Fibroblast of skin of right quadriceps (primary cell): ENCODE data around the gene TACC2.
A peak's percentile ranks its signal among the peaks of the same experiment; 100 is the strongest.
"Not testable (repeated sequence)": the region's sequence is repeated elsewhere in the genome, so short reads cannot be mapped to it uniquely, and the experiment has no call there.

Experiments
- DNase-seq: peaks from one replicate; pipeline ENCODE4 v3.0.0-alpha.2; 2013

The TACC2 gene

DNA sequence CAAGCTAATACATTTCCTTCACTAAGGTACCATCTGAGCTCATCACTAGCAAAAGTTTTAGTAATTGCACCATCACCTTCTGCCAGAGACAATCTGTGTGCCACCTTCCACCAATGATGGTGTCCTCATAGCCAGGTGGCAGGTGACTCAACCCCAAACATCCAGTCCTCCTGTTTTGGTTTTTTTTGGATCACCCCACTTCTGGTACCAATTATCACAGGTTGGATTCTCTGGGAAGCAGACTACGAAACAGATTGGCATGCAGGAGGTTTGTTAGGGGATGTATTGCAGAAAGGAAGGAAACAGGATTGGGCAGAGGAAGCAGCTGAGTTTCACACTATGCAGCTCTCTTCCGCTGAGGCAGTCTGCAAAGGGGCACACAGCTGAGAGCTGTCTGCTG is 4.5 kb upstream of the TACC2 start:
- DNase-seq, result no peak

GRCh38 chr10:121990015-121990677 is 1.2 kb downstream of the TACC2 start:
- DNase-seq, result no peak

DNA sequence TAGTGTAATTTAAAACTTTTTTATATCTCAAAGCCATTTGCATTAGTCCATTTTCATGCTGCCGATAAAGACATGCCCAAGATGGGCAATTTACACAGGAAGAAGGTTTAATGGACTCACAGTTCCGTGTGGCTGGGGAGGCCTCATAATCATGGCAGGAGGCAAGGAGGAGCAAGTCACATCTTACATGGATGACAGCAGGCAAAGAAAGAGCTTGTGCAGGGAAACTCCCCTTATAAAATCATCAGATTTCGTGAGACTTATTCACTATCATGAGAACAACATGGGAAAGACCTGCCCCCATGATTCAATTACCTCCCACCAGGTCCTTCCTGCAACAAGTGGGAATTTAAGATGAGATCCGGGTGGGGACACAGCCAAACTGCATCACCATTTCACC is 2.8 kb downstream of the TACC2 start:
- DNase-seq, result not testable (repeated sequence)

GRCh38 chr10:121994429-121994941 is 5.5 kb downstream of the TACC2 start:
- no peak for DNase-seq

DNA sequence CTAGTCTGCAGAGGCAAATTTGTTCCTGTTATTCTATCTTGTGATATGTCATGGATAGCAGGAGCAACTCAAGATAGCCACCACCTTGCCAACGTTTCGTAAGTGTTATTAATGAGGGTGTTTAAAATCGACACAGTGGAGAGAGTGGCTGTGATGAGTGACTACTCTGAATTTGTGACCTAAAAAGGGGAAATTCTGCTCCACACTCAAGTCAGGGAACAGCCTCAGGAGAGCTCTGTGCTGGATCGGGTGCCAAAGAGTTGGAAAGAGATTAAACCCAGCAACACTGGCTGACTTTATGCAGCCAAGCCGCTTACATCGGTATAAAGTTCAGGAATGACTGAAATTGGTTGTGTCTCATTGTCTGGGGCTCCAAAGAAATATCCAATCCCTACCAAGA is 9.5 kb downstream of the TACC2 start:
- no peak for DNase-seq

DNA sequence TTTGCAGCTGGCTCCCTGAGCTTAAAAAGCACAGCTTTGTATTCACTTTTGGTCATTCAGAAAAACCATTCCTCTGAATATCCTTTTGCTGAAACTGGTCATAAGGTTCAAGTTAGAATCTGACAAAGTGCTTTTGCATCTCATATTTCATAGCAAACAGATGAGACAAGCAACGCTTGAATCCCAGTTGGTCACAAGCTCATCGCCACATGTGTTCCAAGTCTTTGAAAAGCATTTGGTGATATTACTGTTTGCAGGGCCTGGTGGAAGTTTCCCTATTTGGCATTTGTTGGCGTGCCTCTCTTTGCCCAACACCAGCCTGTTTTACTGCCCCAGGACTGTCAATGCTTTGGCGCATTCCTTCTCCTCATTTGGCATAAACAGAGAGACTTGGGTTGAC is 10.3 kb downstream of the TACC2 start:
- no peak for DNase-seq

DNA sequence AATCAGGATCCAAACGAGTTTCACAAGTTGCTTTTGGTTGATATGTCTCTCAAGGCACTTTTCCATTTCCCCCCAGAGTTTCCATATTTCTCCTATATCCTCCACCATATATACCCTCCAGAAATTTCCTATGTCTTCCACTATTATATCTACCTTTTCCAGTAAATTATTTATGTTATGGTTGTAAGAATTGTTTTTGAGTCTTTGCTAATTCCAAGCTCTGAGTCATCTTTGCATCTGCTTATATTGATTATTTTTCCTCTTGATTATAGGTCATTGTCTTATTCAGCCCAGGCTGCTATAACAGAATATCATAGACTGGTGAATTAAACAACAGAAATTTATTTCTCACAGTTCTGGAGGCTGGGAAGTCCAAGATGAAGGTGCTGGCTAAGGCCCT is 12.7 kb downstream of the TACC2 start:
- DNase-seq, result no peak

DNA sequence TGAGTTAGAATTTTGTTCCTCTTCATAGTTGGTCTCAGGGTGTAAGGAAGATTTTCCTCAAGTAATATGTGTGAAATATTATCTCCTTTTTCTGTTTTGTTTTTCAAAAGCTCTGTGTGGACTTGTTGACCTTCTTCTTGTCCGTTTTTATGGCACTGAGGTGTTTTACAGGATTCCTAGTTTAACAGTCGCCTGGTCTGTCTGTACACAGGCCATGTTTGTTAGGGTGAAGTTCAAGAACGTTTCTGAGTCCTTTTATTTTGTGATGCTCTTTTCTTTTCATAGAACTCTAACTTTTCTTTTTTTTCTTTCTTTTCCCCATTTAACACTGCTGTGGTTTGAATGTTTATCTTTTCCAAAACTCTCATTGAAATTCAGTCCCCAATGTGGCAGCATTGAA is 18.5 kb downstream of the TACC2 start:
- DNase-seq, result no peak

- DNase-seq, result no peak
Observed at GRCh38 chr10:122010405-122011050, 21.6 kb downstream of the TACC2 start.

DNA sequence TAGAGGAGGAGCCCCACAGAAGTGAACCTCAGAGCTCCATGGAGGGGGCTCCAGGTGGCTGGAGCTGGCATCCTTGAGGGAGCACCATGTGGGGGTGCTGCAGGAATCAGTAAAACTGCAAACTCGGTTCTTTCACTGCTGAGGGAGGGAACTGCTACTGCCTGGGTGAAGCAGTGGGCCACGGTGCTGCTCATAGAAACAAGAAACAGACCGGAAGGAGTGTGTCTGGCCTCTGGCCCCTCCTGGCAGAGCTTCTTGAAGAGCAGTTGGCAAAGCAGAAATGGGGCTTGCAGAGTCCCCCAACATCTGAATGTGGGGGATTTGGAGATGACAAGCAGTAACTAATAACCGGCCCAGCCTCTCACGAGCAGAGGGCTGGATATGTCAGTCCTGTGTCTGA is 23.8 kb downstream of the TACC2 start:
- DNase-seq, result no peak

GRCh38 chr10:122013311-122013780 is 24.4 kb downstream of the TACC2 start:
- DNase-seq, result no peak

GRCh38 chr10:122014652-122015248 is 25.8 kb downstream of the TACC2 start:
- no peak for DNase-seq

DNA sequence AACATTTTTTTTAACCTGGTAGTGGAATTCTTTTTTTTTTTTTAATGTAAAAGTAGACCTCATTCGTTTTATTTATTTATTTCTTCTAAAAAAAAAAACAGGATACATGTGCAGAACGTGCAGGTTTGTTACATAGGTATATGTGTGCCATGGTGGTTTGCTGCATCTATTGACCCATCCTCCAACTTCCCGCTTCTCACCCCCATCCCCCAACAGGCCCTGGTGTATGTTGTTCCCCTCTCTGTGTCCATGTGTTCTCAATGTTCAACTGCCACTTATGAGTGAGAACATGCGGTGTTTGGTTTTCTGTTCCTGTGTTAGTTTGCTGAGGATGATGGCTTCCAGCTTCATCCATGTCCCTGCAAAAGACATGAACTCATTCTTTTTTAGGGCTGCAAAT is 29.0 kb downstream of the TACC2 start:
- DNase-seq, result not testable (repeated sequence)

GRCh38 chr10:122018491-122018890 is 29.5 kb downstream of the TACC2 start:
- DNase-seq, result no peak

GRCh38 chr10:122018951-122019413 is 30.0 kb downstream of the TACC2 start:
- DNase-seq, result no peak

DNA sequence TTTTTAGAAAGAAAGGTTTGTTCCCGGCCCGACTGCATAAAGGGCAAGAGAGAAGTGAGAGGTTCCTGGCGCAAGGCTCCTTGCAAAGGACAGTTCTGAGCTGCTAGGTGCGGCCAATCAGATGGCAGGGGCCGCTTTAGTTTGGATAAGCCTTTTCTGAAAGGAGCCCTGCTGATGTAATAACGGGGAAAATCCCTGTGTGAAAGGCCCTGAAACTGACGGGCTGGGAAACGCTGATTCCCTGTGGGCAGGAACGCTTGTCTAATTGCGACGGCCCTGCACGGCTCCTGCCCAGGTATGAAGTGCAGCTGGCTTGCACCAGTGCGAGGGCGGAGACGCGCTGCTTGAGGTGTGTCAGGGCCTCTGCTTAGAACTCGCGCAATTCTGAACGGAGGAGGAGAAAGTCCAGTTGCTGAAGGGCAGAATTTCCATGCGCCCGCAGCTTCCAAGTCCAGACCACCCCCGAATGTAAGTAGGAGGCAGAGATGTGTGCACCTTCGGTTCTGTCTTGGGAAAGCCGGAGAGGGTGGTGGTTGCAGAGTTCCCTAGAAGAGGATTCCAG is 30.5 kb downstream of the TACC2 start:
- no peak for DNase-seq

- no peak for DNase-seq
Observed at GRCh38 chr10:122020226-122020625, 31.3 kb downstream of the TACC2 start.

- peak; percentile 55 for DNase-seq
Observed at GRCh38 chr10:122021379-122021778, 32.4 kb downstream of the TACC2 start.

DNA sequence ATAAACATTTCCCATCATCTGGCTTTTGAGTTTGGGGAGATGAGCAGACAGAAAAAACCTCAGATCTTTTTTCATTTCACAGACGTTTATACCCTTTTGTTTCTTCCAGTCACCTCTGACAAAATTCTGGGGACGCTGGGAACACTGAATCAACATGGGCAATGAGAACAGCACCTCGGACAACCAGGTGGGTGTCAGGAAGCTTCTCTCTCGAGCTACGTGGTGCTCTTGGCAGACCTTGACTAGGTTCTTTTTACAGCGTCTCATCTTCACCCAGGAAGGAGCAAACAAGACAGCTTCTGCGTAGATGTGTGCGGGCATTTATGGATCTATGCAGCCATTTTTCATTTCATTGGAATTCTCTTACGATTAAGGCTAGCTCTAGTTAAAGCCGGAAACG is 32.9 kb downstream of the TACC2 start:
- no peak for DNase-seq

DNA sequence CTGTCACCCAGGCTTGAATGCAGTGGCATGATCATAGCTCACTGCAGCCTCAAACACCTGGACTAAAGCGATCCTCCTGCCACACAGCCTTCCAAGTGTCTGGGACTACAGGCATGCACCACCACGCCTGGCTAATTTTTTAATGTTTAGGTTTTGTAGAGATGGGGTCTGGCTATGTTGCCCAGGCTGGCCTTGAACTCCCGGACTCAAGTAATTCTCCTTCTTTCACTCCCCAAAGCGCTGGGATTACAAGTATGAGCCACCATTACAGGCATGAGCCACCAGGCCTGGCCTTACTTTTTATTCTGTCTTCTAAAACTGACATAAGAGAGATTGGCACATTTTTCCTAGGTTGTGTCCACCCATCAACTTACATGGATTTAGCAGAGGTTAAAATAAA is 33.3 kb downstream of the TACC2 start:
- no peak for DNase-seq

GRCh38 chr10:122023257-122023656 is 34.3 kb downstream of the TACC2 start:
- not testable (repeated sequence) for DNase-seq

DNA sequence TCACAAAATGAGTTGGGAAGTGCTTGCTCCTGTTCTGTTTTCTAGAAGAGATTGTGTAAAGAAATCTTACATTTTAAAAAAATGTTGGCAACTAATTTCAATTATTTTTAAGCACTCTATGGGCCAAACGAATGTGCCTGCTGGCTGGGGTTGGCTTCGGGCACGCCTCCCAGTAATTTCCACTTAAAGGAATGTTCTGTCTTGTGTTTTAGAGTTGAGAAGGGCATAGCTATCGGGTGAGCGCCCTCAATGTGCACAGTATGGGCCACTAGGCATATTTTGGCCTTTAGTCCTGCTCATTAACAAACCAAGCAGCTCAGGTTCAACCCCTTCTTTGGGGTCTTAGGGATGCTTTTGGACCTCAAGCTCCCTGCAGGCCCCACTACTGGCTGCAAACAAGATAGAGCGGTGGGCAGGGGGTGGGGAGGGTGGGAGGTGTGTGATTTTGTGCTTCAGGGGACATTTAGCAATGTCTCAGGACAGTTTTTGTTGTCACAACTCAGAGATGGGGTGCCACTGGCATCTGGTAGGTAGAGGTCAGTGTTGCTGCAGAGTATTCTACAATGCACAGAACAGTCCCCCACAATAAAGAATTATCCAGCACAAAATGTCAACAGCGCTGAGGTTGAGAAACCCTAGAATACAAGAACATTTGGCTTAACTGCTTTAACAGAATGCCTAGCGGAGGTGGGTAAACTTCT is 40.7 kb downstream of the TACC2 start:
- no peak for DNase-seq

DNA sequence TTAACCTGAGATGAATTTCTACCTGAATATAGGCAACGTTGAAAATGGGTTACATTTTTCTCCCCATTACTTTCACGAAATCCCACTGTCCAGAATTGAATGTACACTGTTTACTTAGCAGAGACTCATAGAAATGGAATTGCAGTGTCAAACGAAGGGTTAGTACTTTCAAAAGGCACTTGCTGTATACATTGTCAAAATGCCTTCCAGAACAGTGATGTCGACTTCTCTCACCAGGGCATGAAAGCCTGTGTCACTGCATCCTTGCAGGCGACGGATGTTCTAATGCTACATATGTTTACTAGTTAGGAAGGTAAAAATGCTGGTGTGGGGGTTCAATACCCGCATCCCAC is 41.2 kb downstream of the TACC2 start:
- no peak for DNase-seq
